K562 (cell line): ENCODE results near the gene WWOX. TPM values are rescaled to one million over a fixed set of nuclear protein-coding genes. Genes with fewer than 3 reads are reported as not detected.

Experiments
- ATAC-seq: fragments of 200-7000 bp; cut with Tn5 transposase; 3 replicates; pipeline ENCODE4 v1.9.1; 2020; ENCODE audit warnings: moderate library complexity
- BruUV-seq: library from RNA; stranded (reverse); fragments of 400-500 nt; replicated peaks from 2 replicates; lab custom pipeline; 2021; lab: Mats Ljungman, UMichigan
- CTCF ChIA-PET: fragments of 300-600 bp; formaldehyde crosslinking; extraction: SDS; loops from one replicate; lab custom pipeline; 2021; ENCODE audit warnings: low intra/inter-chr PET ratio; lab: Yijun Ruan, JAX
- POLR2A ChIA-PET: fragments of 300-600, 350-650 bp; sonication (Branson Sonifier 250); formaldehyde crosslinking; extraction: SDS; loops from one replicate; lab custom pipeline; 2021; ENCODE audit warnings: antibody characterized with exemption, inconsistent platforms; lab: Yijun Ruan, JAX
- DNase-seq, 4 experiments: peaks; one replicate each; pipeline versions ENCODE4 v3.0.0 to v3.0.0-alpha.2; 2011 to 2018; ENCODE audit warnings: low spot score in 3 of 4, mixed read lengths in 3 of 4; ENCODE audit errors: extremely low read depth in 1 of 4
- FAIRE-seq: peaks from 2 replicates; lab custom pipeline; 2011; peaks lifted over from hg19 to GRCh38; lab: Jason Lieb, UNC
- H2AFZ ChIP-seq: 2 replicates; pipeline ENCODE4 v1.6.0; 2011; ENCODE audit warnings: low read depth, low read length, control low read depth, inconsistent platforms
- H3K27ac ChIP-seq: fragments of 200-600 bp; 3 replicates; pipeline ENCODE4 v1.8.0; 2011; ENCODE audit warnings: low read depth, mild to moderate bottlenecking, control low read depth, inconsistent platforms, low read length, moderate library complexity, mixed read lengths; ENCODE audit errors: extremely low read depth
- H3K27me3 ChIP-seq, 2 experiments: fragments of 300-600 bp in 1 of 2; 2 replicates in 1 of 2; 3 replicates in 1 of 2; pipeline versions ENCODE4 v1.6.0 to v1.8.0; 2011; ENCODE audit warnings: inconsistent platforms in 2 of 2, low read length in 2 of 2, mild to moderate bottlenecking in 1 of 2, mixed read lengths in 1 of 2, moderate library complexity in 1 of 2; ENCODE audit not compliant: control insufficient read depth in 2 of 2, insufficient read depth in 2 of 2
- H3K36me3 ChIP-seq: fragments of 300-600 bp; 3 replicates; pipeline ENCODE4 v1.8.0; 2011; ENCODE audit warnings: mild to moderate bottlenecking, low read length, inconsistent platforms; ENCODE audit not compliant: control insufficient read depth, insufficient read depth
- H3K4me1 ChIP-seq, 2 experiments: fragments of 200-600 bp in 1 of 2; replicated peaks in 1 of 2; 2 replicates in 1 of 2; 3 replicates in 1 of 2; pipeline versions ENCODE4 v1.5.1 to v1.8.0; 2011; ENCODE audit warnings: inconsistent platforms in 2 of 2, low read length in 2 of 2, mild to moderate bottlenecking in 1 of 2, mixed read lengths in 1 of 2, moderate library complexity in 1 of 2; ENCODE audit not compliant: control insufficient read depth in 2 of 2, insufficient read depth in 2 of 2
- H3K4me2 ChIP-seq: 2 replicates; pipeline ENCODE4 v1.6.1; 2011; ENCODE audit warnings: low read length, control low read depth, inconsistent platforms, mixed read lengths; ENCODE audit not compliant: insufficient read depth
- H3K4me3 ChIP-seq: fragments of 200-600 bp; sonication (generic), shearing (Covaris generic); 2 replicates; pipeline ENCODE4 v1.5.1; 2016; ENCODE audit warnings: control low read depth, inconsistent platforms
- H3K79me2 ChIP-seq: fragments of 200-600 bp; 3 replicates; pipeline ENCODE4 v1.8.0; 2011; ENCODE audit warnings: low read length, inconsistent platforms; ENCODE audit not compliant: control insufficient read depth, insufficient read depth
- H3K9ac ChIP-seq, 2 experiments: 2 replicates each; pipeline versions ENCODE4 v1.6.0 to v1.6.1; 2011; ENCODE audit warnings: low read depth in 2 of 2, low read length in 2 of 2, control low read depth in 1 of 2, inconsistent platforms in 1 of 2, mild to moderate bottlenecking in 1 of 2, mixed read lengths in 1 of 2; ENCODE audit not compliant: insufficient read depth in 1 of 2
- H3K9me1 ChIP-seq: one replicate; pipeline ENCODE4 v1.6.0; 2011; ENCODE audit warnings: inconsistent platforms, mild to moderate bottlenecking, low read length, moderate library complexity; ENCODE audit not compliant: control insufficient read depth, insufficient read depth
- H3K9me3 ChIP-seq: replicated peaks from 2 replicates; pipeline ENCODE4 v1.5.1; 2011; ENCODE audit warnings: low read depth, low read length, inconsistent platforms; ENCODE audit not compliant: control insufficient read depth, insufficient read depth
- H4K20me1 ChIP-seq: replicated peaks from 2 replicates; pipeline ENCODE4 v1.6.1; 2011; ENCODE audit warnings: low read length, inconsistent platforms, mixed read lengths; ENCODE audit not compliant: control insufficient read depth, insufficient read depth
- ARID1B ChIP-seq: fragments of 450-650 bp; IDR thresholded peaks from 2 replicates; pipeline ENCODE4 v1.6.1; 2016; ENCODE audit warnings: antibody characterized with exemption, mild to moderate bottlenecking, inconsistent platforms
- BRD4 ChIP-seq: fragments of 200-600 bp; sonication (generic); IDR thresholded peaks from 2 replicates; pipeline ENCODE4 v1.6.1; 2017; ENCODE audit warnings: inconsistent platforms
- EGR1 ChIP-seq: fragments of 450-650 bp; conservative IDR thresholded peaks from 2 replicates; pipeline ENCODE4 v1.6.1; 2017; ENCODE audit warnings: mild to moderate bottlenecking
- GABPB2 ChIP-seq: fragments of 250-450 bp; sonication (Bioruptor Pico); conservative IDR thresholded peaks from 2 replicates; pipeline ENCODE4 v1.5.1; 2021; ENCODE audit warnings: mild to moderate bottlenecking
- MIER1 ChIP-seq: fragments of 450-650 bp; IDR thresholded peaks from 2 replicates; pipeline ENCODE4 v1.6.1; 2016; ENCODE audit warnings: antibody characterized with exemption, mild to moderate bottlenecking, low read depth
- MLLT1 ChIP-seq, 2 experiments: fragments of 450-650 bp; IDR thresholded peaks; 2 replicates each; pipeline ENCODE4 v1.6.1; 2016
- NCOA4 ChIP-seq: fragments of 450-650 bp; IDR thresholded peaks from 2 replicates; pipeline ENCODE4 v1.6.1; 2018; ENCODE audit warnings: mild to moderate bottlenecking; ENCODE audit not compliant: partially characterized antibody
- NR0B1 ChIP-seq: fragments of 450-650 bp; IDR thresholded peaks from one replicate; pipeline ENCODE4 v1.6.1; 2018; ENCODE audit warnings: mild to moderate bottlenecking, moderate library complexity; ENCODE audit not compliant: partially characterized antibody
- POLR3A ChIP-seq: IDR thresholded peaks from 2 replicates; pipeline ENCODE4 v1.6.1; 2011; ENCODE audit warnings: borderline replicate concordance, mild to moderate bottlenecking, moderate library complexity; ENCODE audit not compliant: insufficient read length, insufficient read depth; ENCODE audit errors: extremely low read depth
- SMARCC2 ChIP-seq: fragments of 450-650 bp; IDR thresholded peaks from 2 replicates; pipeline ENCODE4 v1.6.1; 2017; ENCODE audit warnings: antibody characterized with exemption, moderate library complexity, mild to moderate bottlenecking, low read depth
- THAP12 ChIP-seq: fragments of 250-450 bp; sonication (Bioruptor Pico); IDR thresholded peaks from 2 replicates; pipeline ENCODE4 v1.9.0; 2021; ENCODE audit warnings: mild to moderate bottlenecking, inconsistent platforms
- ZNF644 ChIP-seq: fragments of 200-800 bp; sonication (Bioruptor generic); IDR thresholded peaks from 2 replicates; pipeline ENCODE4 v1.6.1; 2016; ENCODE audit warnings: low read depth, missing genetic modification characterization, missing compliant biosample characterization
- WGBS: fragments of 100-300 bp; shearing (Covaris generic); methylation state at CpG from one replicate; pipeline ENCODE4 v1.1.6; 2016; ENCODE audit warnings: low coverage, mixed read lengths; ENCODE audit not compliant: insufficient coverage; ENCODE audit errors: missing lambda C conversion rate; 5-methylcytosine and 5-hydroxymethylcytosine counted together
- in situ Hi-C: fragments of 300-500 bp; cut with MboI; formaldehyde crosslinking; loops from 4 replicates; pipeline ENCODE4 v1.15.0; 2018; ENCODE audit warnings: inconsistent platforms, mixed read lengths
- intact Hi-C: fragments of 100-400 bp; cut with micrococcal nuclease; formaldehyde crosslinking; loops from 2 replicates; pipeline ENCODE4 v1.14.2; 2022
- polyA plus RNA-seq, 8 experiments: library from polyadenylated mRNA; depleted of rRNA in 4 of 8; stranded (reverse) in 5 of 8; unstranded in 3 of 8; fragments of >200 nt; fragmentation: Nextera tagmentation in 2 of 8; fragmentation: Illumina TruSeq in 1 of 8; extraction: Ambion mirVana in 2 of 8; extraction: Trizol in 1 of 8; gene quantifications; 2 replicates each; pipeline versions ENCODE4 v1.2.1 to v1.2.3, GENCODE V29; 2011 to 2014; ENCODE audit warnings: inconsistent platforms in 1 of 8, missing spikeins in 1 of 8
- total RNA-seq, 7 experiments: library from RNA; depleted of rRNA in 6 of 7; stranded (reverse); fragments of >200 nt in 6 of 7; fragmentation: Illumina TruSeq in 2 of 7; extraction: Trizol in 2 of 7; gene quantifications; 2 replicates each; pipeline versions ENCODE4 v1.2.1 to v1.2.3, GENCODE V29; 2011 to 2021; ENCODE audit warnings: low replicate concordance in 1 of 7

Gene WWOX
- total and polyA plus RNA-seq, 9 of the 15 experiments (the other 6 are each of a cell fraction or from before 2014, with no cell fraction given): 1.6 to 22.7 (median 8.1) TPM

GRCh38 chr16:78876671-78877070 is 777.2 kb downstream of the WWOX start:
- H3K36me3 ChIP-seq: no peaks in the 10 kb centered on the region
- intact Hi-C loops: no loop called here
- CTCF ChIA-PET: no interaction called here
- TF ChIP-seq SMARCC2 (no peak), EGR1 (no peak), NCOA4 (no peak), ARID1B (no peak), MIER1 (no peak), BRD4 (no peak), MLLT1 (IDR thresholded peaks at IDR 0.05) (no peak), GABPB2 (no peak), ZNF644 (no peak), POLR3A (no peak), NR0B1 (no peak), THAP12 (no peak)

More at GRCh38 chr16:78876671-78877070, 777.2 kb downstream of the WWOX start:
- H3K9me3 ChIP-seq: no peaks in the 10 kb centered on the region
- peaks cover 4% of the 10 kb centered on the region in 2 experiments for H3K27me3 ChIP-seq
- POLR2A ChIA-PET: interaction anchor here (1.1 kb wide), 1 partner anchor 11 kb away, joined by 3 read pairs; no protein-coding TSS in a partner anchor
- no TSS peak for BruUV-seq
- no peaks in the 10 kb centered on the region for H4K20me1 ChIP-seq
- no peak overlapping the region for H3K9ac ChIP-seq
- H3K9me1 ChIP-seq: no peaks in the 10 kb centered on the region
- 0% methylated on average over 2 of the region's 2 CpGs for WGBS
- DNase-seq (no peak), FAIRE-seq (no peak), ATAC-seq (no peak)
- no peak overlapping the region for H3K27ac ChIP-seq
- H3K4me3 ChIP-seq: no peak overlapping the region
- in situ Hi-C loops: no loop called here
- H3K4me2 ChIP-seq: no peak overlapping the region
- no peaks in the 10 kb centered on the region for H3K4me1 ChIP-seq
- no peak overlapping the region for H2AFZ ChIP-seq
- H3K79me2 ChIP-seq: no peaks in the 10 kb centered on the region
